H1 (cell line): ENCODE results near the gene PTGIS. TPM values are rescaled to one million over a fixed set of nuclear protein-coding genes. Genes with fewer than 3 reads are reported as not detected.

Experiments used
- ATF2 ChIP-seq: IDR thresholded peaks from 2 replicates; pipeline ENCODE4 v1.6.1; 2012; ENCODE audit warnings: low read length, inconsistent platforms
- HDAC6 ChIP-seq: IDR thresholded peaks from one replicate; pipeline ENCODE4 v1.7.1; 2012; ENCODE audit warnings: low read depth, mild to moderate bottlenecking, inconsistent platforms, low read length, moderate library complexity
- MAFK ChIP-seq: IDR thresholded peaks from 2 replicates; pipeline ENCODE4 v1.6.1; 2012; ENCODE audit warnings: low read depth, mild to moderate bottlenecking, improper control_type of control experiment, low read length
- NANOG ChIP-seq: IDR thresholded peaks from 2 replicates; pipeline ENCODE4 v1.6.1; 2011; ENCODE audit warnings: low read length, low read depth, mild to moderate bottlenecking, inconsistent platforms; ENCODE audit not compliant: insufficient read depth, poor library complexity, severe bottlenecking
- SP1 ChIP-seq: IDR thresholded peaks from 2 replicates; pipeline ENCODE4 v1.6.1; 2011; ENCODE audit warnings: low read depth, low read length
- SUZ12 ChIP-seq: fragments of 200-600 bp; sonication (generic); IDR thresholded peaks from 2 replicates; pipeline ENCODE4 v1.6.1; 2012; ENCODE audit warnings: mild to moderate bottlenecking, inconsistent platforms, low read length, moderate library complexity, mixed read lengths
- polyA plus RNA-seq, 7 experiments: library from polyadenylated mRNA; depleted of rRNA in 3 of 7; stranded (reverse) in 5 of 7; unstranded in 2 of 7; fragments of >200 nt in 5 of 7; fragments of 200-250 nt in 2 of 7; gene quantifications; 1 replicate in 5 of 7; 2 replicates in 1 of 7; 4 replicates in 1 of 7; pipeline versions ENCODE4 v1.2.1 to v1.2.3, GENCODE V29; 2011 to 2013; ENCODE audit warnings: missing spikeins in 2 of 7, mixed read lengths in 2 of 7
- total RNA-seq: library from RNA; stranded (reverse); fragmentation: NEBNext Ultra II Directional; extraction: Animal tissue kit (Norgen Biotek cat#: 25700); gene quantifications from 2 replicates; pipeline ENCODE4 v1.2.1, GENCODE V29; 2021
- TF ChIP-seq, protein P1 (sequence below): IDR thresholded peaks from 2 replicates; pipeline ENCODE4 v1.6.1; 2011; ENCODE audit warnings: low read length, improper control_type of control experiment
- TF ChIP-seq, protein P2 (sequence below): IDR thresholded peaks from 2 replicates; pipeline ENCODE4 v1.6.1; 2012; ENCODE audit warnings: inconsistent platforms

Gene PTGIS
- total and polyA plus RNA-seq, 2 of the 8 experiments (the other 6 are each of a cell fraction or from before 2014, with no cell fraction given) = 29.9 to 35.5 TPM

DNA sequence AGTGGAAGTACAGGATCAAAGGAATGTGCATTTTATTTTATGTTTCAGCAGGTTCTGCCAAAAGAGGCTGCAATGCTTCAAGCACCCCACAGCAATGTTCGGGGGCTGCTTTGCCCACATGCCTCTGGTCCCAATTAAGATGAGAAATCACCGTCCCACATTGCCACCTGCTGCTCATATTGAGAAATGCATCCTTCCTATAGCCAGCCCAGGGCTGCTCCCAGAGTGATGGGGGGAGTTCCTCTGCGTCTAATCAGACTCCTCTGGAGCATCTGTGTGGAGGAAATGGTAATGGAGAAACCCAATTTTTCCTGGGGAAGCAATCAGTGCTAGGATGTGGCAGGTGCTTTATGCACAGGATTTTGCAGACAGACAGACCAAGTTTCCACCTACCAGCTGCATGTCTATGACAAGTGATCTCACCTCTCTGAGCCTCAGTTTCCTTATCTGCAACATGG, 33.7 kb downstream of the PTGIS start (continued):
- no peak for TF ChIP-seq MAFK
- TF ChIP-seq, protein P1, sequence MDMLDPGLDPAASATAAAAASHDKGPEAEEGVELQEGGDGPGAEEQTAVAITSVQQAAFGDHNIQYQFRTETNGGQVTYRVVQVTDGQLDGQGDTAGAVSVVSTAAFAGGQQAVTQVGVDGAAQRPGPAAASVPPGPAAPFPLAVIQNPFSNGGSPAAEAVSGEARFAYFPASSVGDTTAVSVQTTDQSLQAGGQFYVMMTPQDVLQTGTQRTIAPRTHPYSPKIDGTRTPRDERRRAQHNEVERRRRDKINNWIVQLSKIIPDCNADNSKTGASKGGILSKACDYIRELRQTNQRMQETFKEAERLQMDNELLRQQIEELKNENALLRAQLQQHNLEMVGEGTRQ = no peak
- no peak for TF ChIP-seq ATF2
- TF ChIP-seq NANOG = no peak
- no peak for TF ChIP-seq SUZ12
- TF ChIP-seq SP1 = no peak
- TF ChIP-seq, protein P2, sequence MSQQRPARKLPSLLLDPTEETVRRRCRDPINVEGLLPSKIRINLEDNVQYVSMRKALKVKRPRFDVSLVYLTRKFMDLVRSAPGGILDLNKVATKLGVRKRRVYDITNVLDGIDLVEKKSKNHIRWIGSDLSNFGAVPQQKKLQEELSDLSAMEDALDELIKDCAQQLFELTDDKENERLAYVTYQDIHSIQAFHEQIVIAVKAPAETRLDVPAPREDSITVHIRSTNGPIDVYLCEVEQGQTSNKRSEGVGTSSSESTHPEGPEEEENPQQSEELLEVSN = no peak
- no peak for TF ChIP-seq HDAC6
